GM12878 (cell line): ENCODE measurements around the gene SLC18A3. TPM values are rescaled to one million over a fixed set of nuclear protein-coding genes. Genes with fewer than 3 reads are reported as not detected.

Source experiments
- ATAC-seq: fragments of 200-7000 bp; cut with Tn5 transposase; 3 replicates; pipeline ENCODE4 v1.9.1; 2020; ENCODE audit warnings: mild to moderate bottlenecking, moderate library complexity
- BruUV-seq: library from RNA; stranded (reverse); fragments of 400-500 nt; replicated peaks from 2 replicates; lab custom pipeline; 2021; lab: Mats Ljungman, UMichigan
- CTCF ChIA-PET: fragments of 300-600 bp; sonication (Branson Sonifier 250); formaldehyde crosslinking; extraction: SDS; loops from one replicate; lab custom pipeline; 2021; ENCODE audit warnings: inconsistent platforms; lab: Yijun Ruan, JAX
- POLR2A ChIA-PET: fragments of 350-600 bp; formaldehyde crosslinking; extraction: SDS; loops from one replicate; lab custom pipeline; 2021; ENCODE audit warnings: inconsistent platforms; lab: Charles Lee
- RAD21 ChIA-PET: fragments of 300-600 bp; sonication (Branson Sonifier 250); formaldehyde crosslinking; loops from one replicate; lab custom pipeline; 2023; ENCODE audit warnings: antibody characterized with exemption; ENCODE audit not compliant: unreplicated experiment; lab: Charles Lee
- SMC1A ChIA-PET: fragments of 300-600 bp; sonication (Branson Sonifier 250); formaldehyde crosslinking; loops from one replicate; lab custom pipeline; 2023; ENCODE audit not compliant: unreplicated experiment, uncharacterized antibody; lab: Charles Lee
- DNase-seq: peaks from one replicate; pipeline ENCODE4 v3.0.0-alpha.2; 2011; ENCODE audit warnings: low read depth, low spot score
- FAIRE-seq: peaks from 3 replicates; lab custom pipeline; 2011; peaks lifted over from hg19 to GRCh38; lab: Jason Lieb, UNC
- H2AFZ ChIP-seq: 2 replicates; pipeline ENCODE4 v1.6.0; 2011; ENCODE audit warnings: low read depth, low read length, control low read depth; ENCODE audit not compliant: control insufficient read depth
- H3K27ac ChIP-seq: 2 replicates; pipeline ENCODE4 v1.5.1; 2011; ENCODE audit warnings: control low read depth; ENCODE audit not compliant: control insufficient read depth, insufficient read depth
- H3K27me3 ChIP-seq, 2 experiments: replicated peaks in 1 of 2; 2 replicates each; pipeline versions ENCODE4 v1.6.0 to v1.6.1; 2011; ENCODE audit warnings: low read length in 1 of 2; ENCODE audit not compliant: control insufficient read depth in 2 of 2, insufficient read depth in 2 of 2
- H3K36me3 ChIP-seq, 2 experiments: 2 replicates each; pipeline ENCODE4 v1.5.1; 2011; ENCODE audit warnings: low read length in 1 of 2; ENCODE audit not compliant: control insufficient read depth in 2 of 2, insufficient read depth in 2 of 2
- H3K4me1 ChIP-seq: 2 replicates; pipeline ENCODE4 v1.6.1; 2011; ENCODE audit warnings: mild to moderate bottlenecking, low read length, moderate library complexity, mixed read lengths; ENCODE audit not compliant: control insufficient read depth, insufficient read depth
- H3K4me2 ChIP-seq: 2 replicates; pipeline ENCODE4 v1.6.0; 2011; ENCODE audit warnings: control low read depth; ENCODE audit not compliant: control insufficient read depth, insufficient read depth
- H3K4me3 ChIP-seq: fragments of 200-600 bp; sonication (generic); 2 replicates; pipeline ENCODE4 v1.5.1; 2016
- H3K79me2 ChIP-seq: 2 replicates; pipeline ENCODE4 v1.6.0; 2011; ENCODE audit warnings: low read length; ENCODE audit not compliant: control insufficient read depth, insufficient read depth
- H3K9ac ChIP-seq: 2 replicates; pipeline ENCODE4 v1.8.0; 2011; ENCODE audit warnings: low read length, control low read depth, mixed read lengths; ENCODE audit not compliant: control insufficient read depth, insufficient read depth
- H3K9me3 ChIP-seq: replicated peaks from 3 replicates; pipeline ENCODE4 v1.5.1; 2011; ENCODE audit warnings: mild to moderate bottlenecking, low read length; ENCODE audit not compliant: control insufficient read depth, insufficient read depth
- H4K20me1 ChIP-seq: 2 replicates; pipeline ENCODE4 v1.6.0; 2011; ENCODE audit not compliant: control insufficient read depth, insufficient read depth
- CREM ChIP-seq: IDR thresholded peaks from 2 replicates; pipeline ENCODE4 v1.6.1; 2014; ENCODE audit warnings: antibody characterized with exemption, low read depth
- EED ChIP-seq: sonication (generic); IDR thresholded peaks from 2 replicates; pipeline ENCODE4 v1.6.1; 2016; ENCODE audit warnings: antibody characterized with exemption, low read depth
- ESRRA ChIP-seq: IDR thresholded peaks from 2 replicates; pipeline ENCODE4 v1.6.1; 2012; ENCODE audit warnings: mild to moderate bottlenecking, low read length, improper control_type of control experiment
- HCFC1 ChIP-seq: fragments of 150-350 bp; IDR thresholded peaks from 2 replicates; pipeline ENCODE4 v1.6.1; 2014; ENCODE audit warnings: low read length
- HSF1 ChIP-seq: fragments of 150-350 bp; IDR thresholded peaks from 2 replicates; pipeline ENCODE4 v1.6.1; 2014; ENCODE audit warnings: mild to moderate bottlenecking, low read depth, low read length
- LARP7 ChIP-seq: fragments of 450-650 bp; IDR thresholded peaks from 2 replicates; pipeline ENCODE4 v1.6.1; 2017; ENCODE audit warnings: mild to moderate bottlenecking
- POLR2A ChIP-seq: IDR thresholded peaks from 2 replicates; pipeline ENCODE4 v1.6.1; 2011; ENCODE audit warnings: low read depth, mild to moderate bottlenecking, low read length
- RB1 ChIP-seq: fragments of 450-650 bp; formaldehyde crosslinking; IDR thresholded peaks from 2 replicates; pipeline ENCODE4 v1.6.1; 2017; ENCODE audit warnings: mild to moderate bottlenecking, borderline replicate concordance
- RBBP5 ChIP-seq: fragments of 200-600 bp; sonication (generic); conservative IDR thresholded peaks from 2 replicates; pipeline ENCODE4 v1.6.1; 2016
- REST ChIP-seq: IDR thresholded peaks from 2 replicates; pipeline ENCODE4 v1.6.1; 2012; ENCODE audit warnings: mild to moderate bottlenecking, low read depth, low read length
- SIN3A ChIP-seq: IDR thresholded peaks from 2 replicates; pipeline ENCODE4 v1.6.1; 2012; ENCODE audit warnings: low read depth, low read length, improper control_type of control experiment
- SMC3 ChIP-seq: IDR thresholded peaks from 2 replicates; pipeline ENCODE4 v1.6.1; 2011; ENCODE audit warnings: low read length, improper control_type of control experiment, borderline replicate concordance
- WGBS: methylation state at CpG from one replicate; pipeline ENCODE4 v1.1.6; 2016; ENCODE audit warnings: low lambda C conversion rate; ENCODE audit not compliant: insufficient replicate concordance, insufficient coverage; ENCODE audit errors: missing lambda C conversion rate; 5-methylcytosine and 5-hydroxymethylcytosine counted together
- in situ Hi-C: fragments of 300-500 bp; cut with MboI; formaldehyde crosslinking; loops from 9 replicates; pipeline ENCODE4 v1.14.3; 2018; ENCODE audit warnings: mixed read lengths
- intact Hi-C: fragments of 100-400 bp; cut with micrococcal nuclease; formaldehyde crosslinking; loops from one replicate; pipeline ENCODE4 v1.14.2; 2022; ENCODE audit not compliant: unreplicated experiment
- polyA plus RNA-seq, 11 experiments: library from polyadenylated mRNA; depleted of rRNA in 4 of 11; unstranded in 6 of 11; stranded (reverse) in 5 of 11; fragments of >200 nt; fragmentation: Nextera tagmentation in 4 of 11; fragmentation: Illumina TruSeq in 1 of 11; extraction: Ambion mirVana in 4 of 11; extraction: Trizol in 1 of 11; gene quantifications; 1 replicate in 1 of 11; 2 replicates in 10 of 11; pipeline versions ENCODE4 v1.2.1 to v1.2.3, GENCODE V29; 2011 to 2016; ENCODE audit warnings: inconsistent platforms in 2 of 11, missing spikeins in 2 of 11, low read depth in 1 of 11
- total RNA-seq, 4 experiments: library from RNA; depleted of rRNA in 3 of 4; stranded (reverse); fragments of >200 nt in 3 of 4; fragmentation: Illumina TruSeq in 1 of 4; extraction: Trizol in 1 of 4; gene quantifications; 2 replicates each; pipeline versions ENCODE4 v1.2.1 to v1.2.3, GENCODE V29; 2013 to 2021
- TF ChIP-seq, protein P1 (sequence below): IDR thresholded peaks from 2 replicates; pipeline ENCODE4 v1.6.1; 2011; ENCODE audit warnings: borderline replicate concordance, low read depth, mild to moderate bottlenecking, moderate library complexity, mixed read lengths, low read length; ENCODE audit not compliant: insufficient read depth; ENCODE audit errors: extremely low read length
- TF ChIP-seq, protein P2 (sequence below): IDR thresholded peaks from 2 replicates; pipeline ENCODE4 v1.6.1; 2012; ENCODE audit warnings: low read depth, low read length, improper control_type of control experiment

SLC18A3 gene
- total and polyA plus RNA-seq, 10 of the 15 experiments (the other 5 are each of a cell fraction or from before 2014, with no cell fraction given) = not detected

DNA sequence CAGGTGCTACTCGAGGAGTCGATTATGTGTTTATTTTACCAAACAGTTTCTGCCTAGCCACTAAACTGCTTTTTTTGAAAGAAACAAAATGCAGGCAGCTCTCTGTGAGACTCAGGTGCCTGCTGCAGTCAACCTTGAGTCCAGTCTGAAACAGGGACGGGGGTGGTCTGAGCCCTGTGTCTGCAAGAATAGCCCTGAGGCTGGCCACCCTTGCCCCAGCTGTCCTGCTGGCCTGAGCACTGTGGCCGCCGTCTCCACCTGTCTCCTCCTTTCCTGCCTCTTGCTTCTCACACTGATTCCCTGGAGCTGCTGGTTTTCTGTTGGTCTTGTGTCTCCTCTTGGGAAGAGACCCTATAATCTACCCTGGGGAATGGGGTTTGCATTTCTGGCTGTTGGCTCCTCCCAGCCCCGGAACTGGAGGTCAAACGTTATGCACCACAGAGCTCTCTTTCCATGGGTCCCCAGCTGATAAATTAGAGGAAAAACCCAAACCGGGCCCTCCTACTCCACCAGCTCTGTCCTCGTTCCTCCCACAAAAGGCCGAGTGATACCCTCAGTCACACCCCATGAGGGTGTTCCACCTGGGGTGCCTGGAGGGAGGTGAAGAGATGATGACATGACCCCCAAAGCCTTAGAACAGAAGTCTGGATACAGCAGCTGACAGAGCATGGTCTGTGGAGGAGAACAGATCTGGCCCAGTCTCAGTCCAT lies 15.0 kb upstream of the SLC18A3 start:
- in situ Hi-C loops = loop anchor here (5.0 to 10.0 kb wide), 2 partner anchors 330 to 622 kb away; no protein-coding TSS in a partner anchor
- Histone ChIP-seq H3K4me3 (no peak overlapping the region), H3K36me3 (no peaks in the 10 kb centered on the region), H3K4me1 (no peaks in the 10 kb centered on the region), H2AFZ (no peak overlapping the region), H4K20me1 (no peaks in the 10 kb centered on the region), H3K27ac (no peak overlapping the region), H3K4me2 (no peak overlapping the region), H3K79me2 (no peaks in the 10 kb centered on the region), H3K9me3 (no peaks in the 10 kb centered on the region), H3K27me3 (no peaks in the 10 kb centered on the region; a peak in 1 of 4 replicates), H3K9ac (no peak overlapping the region)
- intact Hi-C loops = loop anchor here (2.0 kb wide), 1 partner anchor 680 kb away; no protein-coding TSS in a partner anchor
- no peak for FAIRE-seq
- ChIA-PET SMC1A (interaction anchor here (1.1 to 3.6 kb wide), 3 partner anchors 212 to 680 kb away, joined by 3 to 27 read pairs (median 9); no protein-coding TSS in a partner anchor), RAD21 (interaction anchor here (0.8 to 2.0 kb wide), 8 partner anchors 9 to 716 kb away, joined by 3 to 16 read pairs (median 3); no protein-coding TSS in a partner anchor), POLR2A (no interaction called here), CTCF (interaction anchor here (0.6 to 4.3 kb wide), 15 partner anchors 10 to 681 kb away, joined by 3 to 61 read pairs (median 5); no protein-coding TSS in a partner anchor)
- no peak for ATAC-seq
- no TSS peak for BruUV-seq
- TF ChIP-seq RBBP5 = no peak
- TF ChIP-seq HCFC1 = no peak
- no peak for TF ChIP-seq RB1
- TF ChIP-seq, protein P1, sequence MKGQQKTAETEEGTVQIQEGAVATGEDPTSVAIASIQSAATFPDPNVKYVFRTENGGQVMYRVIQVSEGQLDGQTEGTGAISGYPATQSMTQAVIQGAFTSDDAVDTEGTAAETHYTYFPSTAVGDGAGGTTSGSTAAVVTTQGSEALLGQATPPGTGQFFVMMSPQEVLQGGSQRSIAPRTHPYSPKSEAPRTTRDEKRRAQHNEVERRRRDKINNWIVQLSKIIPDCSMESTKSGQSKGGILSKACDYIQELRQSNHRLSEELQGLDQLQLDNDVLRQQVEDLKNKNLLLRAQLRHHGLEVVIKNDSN = no peak
- TF ChIP-seq SIN3A = no peak
- no peak for TF ChIP-seq HSF1
- TF ChIP-seq ESRRA = no peak
- TF ChIP-seq EED = no peak
- TF ChIP-seq SMC3 = no peak
- TF ChIP-seq CREM = no peak
- TF ChIP-seq, protein P2, sequence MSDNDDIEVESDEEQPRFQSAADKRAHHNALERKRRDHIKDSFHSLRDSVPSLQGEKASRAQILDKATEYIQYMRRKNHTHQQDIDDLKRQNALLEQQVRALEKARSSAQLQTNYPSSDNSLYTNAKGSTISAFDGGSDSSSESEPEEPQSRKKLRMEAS = no peak
- no peak for TF ChIP-seq POLR2A
- no peak for TF ChIP-seq LARP7
- TF ChIP-seq REST = no peak
- 27% methylated on average over 10 of the region's 10 CpGs for WGBS
- no peak for DNase-seq
